NK-92 (cell line): ENCODE measurements around the gene ADPGK.
"Not testable (repeated sequence)": the region's sequence is repeated elsewhere in the genome, so short reads cannot be mapped to it uniquely, and the experiment has no call there.

Experiments used
- DNase-seq: peaks from one replicate; lab custom pipeline; 2025; ENCODE audit not compliant: unreplicated experiment; lab: John Stamatoyannopoulos, UW

The ADPGK gene

GRCh38 chr15:72783640-72784455, at the start of gene ADPGK:
Gene ADPGK, minus strand, starts transcription at chr15:72783758. Its CDS starts 67 bp downstream, at chr15:72783691.
- DNase-seq = peak; percentile 74

GRCh38 chr15:72827226-72827625, 43.7 kb upstream of the ADPGK start:
- DNase-seq = no peak

- no peak for DNase-seq
Observed at GRCh38 chr15:72826611-72827010, 43.1 kb upstream of the ADPGK start.

- DNase-seq = no peak
Observed at GRCh38 chr15:72825829-72826228, 42.3 kb upstream of the ADPGK start.

- DNase-seq = no peak
Observed at GRCh38 chr15:72824781-72825180, 41.2 kb upstream of the ADPGK start.

GRCh38 chr15:72824112-72824511, 40.6 kb upstream of the ADPGK start:
- DNase-seq = no peak

GRCh38 chr15:72820278-72820677, 36.7 kb upstream of the ADPGK start:
- DNase-seq = no peak

GRCh38 chr15:72818632-72819031, 35.1 kb upstream of the ADPGK start:
- no peak for DNase-seq

GRCh38 chr15:72813345-72814004, 29.9 kb upstream of the ADPGK start:
- DNase-seq = no peak

- no peak for DNase-seq
Observed at GRCh38 chr15:72809329-72809728, 25.8 kb upstream of the ADPGK start.

- not testable (repeated sequence) for DNase-seq
Observed at GRCh38 chr15:72807346-72807745, 23.8 kb upstream of the ADPGK start.

- DNase-seq = no peak
Observed at GRCh38 chr15:72803006-72803405, 19.4 kb upstream of the ADPGK start.

GRCh38 chr15:72801590-72802325, 18.2 kb upstream of the ADPGK start:
- DNase-seq = no peak

GRCh38 chr15:72800833-72801481, 17.4 kb upstream of the ADPGK start:
- no peak for DNase-seq

- no peak for DNase-seq
Observed at GRCh38 chr15:72797834-72798233, 14.3 kb upstream of the ADPGK start.

GRCh38 chr15:72797338-72797689, 13.8 kb upstream of the ADPGK start:
- no peak for DNase-seq

- no peak for DNase-seq
Observed at GRCh38 chr15:72796515-72797337, 13.2 kb upstream of the ADPGK start.

- DNase-seq = no peak
Observed at GRCh38 chr15:72796210-72796514, 12.6 kb upstream of the ADPGK start.

GRCh38 chr15:72793766-72794660, 10.5 kb upstream of the ADPGK start:
- DNase-seq = no peak

GRCh38 chr15:72792431-72792830, 8.9 kb upstream of the ADPGK start:
- DNase-seq = no peak
